Fibroblast of lung (primary cell): Measurements from ENCODE around the gene GHRL. TPM values are rescaled to one million over a fixed set of nuclear protein-coding genes. Genes with fewer than 3 reads are reported as not detected.

ENCODE experiments used
- DNase-seq, 2 donors: peaks; one replicate each; pipeline versions ENCODE4 v3.0.0 to v3.0.0-alpha.2; 2010; ENCODE audit warnings: low read depth in 2 of 2
- H2AFZ ChIP-seq: 2 replicates; pipeline ENCODE4 v1.5.1; 2012; ENCODE audit warnings: low read length, control low read depth, inconsistent platforms
- H3K27ac ChIP-seq: 2 replicates; pipeline ENCODE4 v1.5.1; 2011; ENCODE audit warnings: low read length, control low read depth; ENCODE audit not compliant: insufficient read depth
- H3K27me3 ChIP-seq: 2 replicates; pipeline ENCODE4 v1.5.1; 2011; ENCODE audit warnings: mild to moderate bottlenecking, low read length; ENCODE audit not compliant: control insufficient read depth, insufficient read depth
- H3K36me3 ChIP-seq: 2 replicates; pipeline ENCODE4 v1.5.1; 2011; ENCODE audit warnings: low read length; ENCODE audit not compliant: control insufficient read depth, insufficient read depth
- H3K4me1 ChIP-seq: 2 replicates; pipeline ENCODE4 v1.5.1; 2011; ENCODE audit warnings: low read length; ENCODE audit not compliant: control insufficient read depth, insufficient read depth; ENCODE audit errors: extremely low read depth
- H3K4me2 ChIP-seq: 2 replicates; pipeline ENCODE4 v1.5.1; 2011; ENCODE audit warnings: low read length, control low read depth; ENCODE audit not compliant: insufficient read depth; ENCODE audit errors: extremely low read depth
- H3K4me3 ChIP-seq, 4 experiments: fragments of 200-600 bp in 1 of 4; sonication (generic) in 1 of 4; replicated peaks in 1 of 4; 2 replicates each; pipeline ENCODE4 v1.5.1; 2011 to 2016; ENCODE audit warnings: low read length in 4 of 4, low read depth in 3 of 4, mild to moderate bottlenecking in 3 of 4, control low read depth in 2 of 4, inconsistent platforms in 1 of 4, mixed read lengths in 1 of 4; ENCODE audit not compliant: insufficient read depth in 1 of 4; ENCODE audit errors: control extremely low read depth in 1 of 4
- H3K79me2 ChIP-seq: 2 replicates; pipeline ENCODE4 v1.5.1; 2012; ENCODE audit warnings: mild to moderate bottlenecking, low read length, inconsistent platforms; ENCODE audit not compliant: control insufficient read depth, insufficient read depth
- H3K9ac ChIP-seq: 2 replicates; pipeline ENCODE4 v1.5.1; 2011; ENCODE audit warnings: mild to moderate bottlenecking, low read length, control low read depth; ENCODE audit not compliant: insufficient read depth
- H3K9me3 ChIP-seq: 2 replicates; pipeline ENCODE4 v1.5.1; 2012; ENCODE audit warnings: low read depth, low read length; ENCODE audit not compliant: control insufficient read depth, insufficient read depth
- H4K20me1 ChIP-seq: 2 replicates; pipeline ENCODE4 v1.5.1; 2011; ENCODE audit warnings: low read length; ENCODE audit not compliant: control insufficient read depth, insufficient read depth; ENCODE audit errors: extremely low read depth
- CTCF ChIP-seq, 2 donors: IDR thresholded peaks in 1 of 2; conservative IDR thresholded peaks in 1 of 2; 1 replicate in 1 of 2; 2 replicates in 1 of 2; pipeline ENCODE4 v1.5.1; 2011 to 2012; ENCODE audit warnings: low read length in 2 of 2, control low read depth in 1 of 2, inconsistent platforms in 1 of 2, low read depth in 1 of 2, mild to moderate bottlenecking in 1 of 2
- EZH2 ChIP-seq: IDR thresholded peaks from 2 replicates; pipeline ENCODE4 v1.5.1; 2012; ENCODE audit warnings: low read length, control low read depth, mild to moderate bottlenecking; ENCODE audit errors: missing control alignments
- polyA plus RNA-seq, 2 donors: library from polyadenylated mRNA; depleted of rRNA in 1 of 2; stranded (reverse) in 1 of 2; unstranded in 1 of 2; fragments of >200 nt; gene quantifications; 2 replicates each; pipeline ENCODE4 v1.2.1, GENCODE V29; 2011 to 2012; ENCODE audit warnings: missing spikeins in 1 of 2
- total RNA-seq: library from RNA; depleted of rRNA; stranded (reverse); fragments of >200 nt; gene quantifications from 2 replicates; pipeline ENCODE4 v1.2.1, GENCODE V29; 2014

The GHRL gene
- total and polyA plus RNA-seq, 2 donors (not counting 1 experiment from before 2014, with no cell fraction given): 0.10 TPM; not detected in 1

- DNase-seq: no peak
- no peak overlapping the region for H2AFZ ChIP-seq
- no peaks in the 10 kb centered on the region for H3K4me1 ChIP-seq
- no peaks in the 10 kb centered on the region for H3K36me3 ChIP-seq
- H3K4me2 ChIP-seq: no peak overlapping the region
- no peak overlapping the region for H3K9ac ChIP-seq
- H3K4me3 ChIP-seq: no peak overlapping the region
- no peaks in the 10 kb centered on the region for H3K9me3 ChIP-seq
- no peak overlapping the region for H3K27ac ChIP-seq
- TF ChIP-seq CTCF (conservative IDR thresholded peaks at IDR 0.05 in 1 of 2, IDR thresholded peaks at IDR 0.05 in 1 of 2; ENCODE audit: low read depth in 1 of 2, low read length in 2 of 2): no peak
- no peak for TF ChIP-seq EZH2
- H4K20me1 ChIP-seq: no peaks in the 10 kb centered on the region
- H3K27me3 ChIP-seq: peaks cover 13% of the 10 kb centered on the region
- no peaks in the 10 kb centered on the region for H3K79me2 ChIP-seq
Observed at GRCh38 chr3:10335871-10336622, 43.3 kb upstream of the GHRL start.

- Histone ChIP-seq H3K4me1 (no peaks in the 10 kb centered on the region), H3K4me3 (no peak overlapping the region), H4K20me1 (no peaks in the 10 kb centered on the region), H3K27ac (no peak overlapping the region), H3K9ac (no peak overlapping the region), H2AFZ (no peak overlapping the region), H3K9me3 (no peaks in the 10 kb centered on the region), H3K4me2 (no peak overlapping the region), H3K27me3 (peaks cover 18% of the 10 kb centered on the region), H3K79me2 (no peaks in the 10 kb centered on the region), H3K36me3 (no peaks in the 10 kb centered on the region)
- no peak for DNase-seq
- TF ChIP-seq EZH2 (no peak), CTCF (conservative IDR thresholded peaks at IDR 0.05 in 1 of 2, IDR thresholded peaks at IDR 0.05 in 1 of 2; ENCODE audit: low read depth in 1 of 2, low read length in 2 of 2) (no peak)
Observed at GRCh38 chr3:10335190-10335738, 42.5 kb upstream of the GHRL start.

- no peak for TF ChIP-seq EZH2
- peak in 1 of 2 donors; percentile 10 for TF ChIP-seq CTCF (conservative IDR thresholded peaks at IDR 0.05 in 1 of 2, IDR thresholded peaks at IDR 0.05 in 1 of 2; ENCODE audit: low read depth in 1 of 2, low read length in 2 of 2)
- Histone ChIP-seq H3K9ac (no peak overlapping the region), H2AFZ (no peak overlapping the region), H3K79me2 (no peaks in the 10 kb centered on the region), H3K27ac (no peak overlapping the region), H3K4me1 (no peaks in the 10 kb centered on the region), H4K20me1 (no peaks in the 10 kb centered on the region), H3K9me3 (no peaks in the 10 kb centered on the region), H3K4me2 (no peak overlapping the region), H3K36me3 (no peaks in the 10 kb centered on the region), H3K4me3 (no peak overlapping the region), H3K27me3 (peaks cover 26% of the 10 kb centered on the region)
- peak in 1 of 2 donors; percentile 68 for DNase-seq
Observed at GRCh38 chr3:10334459-10334858, 41.7 kb upstream of the GHRL start.
